Measurements from ENCODE around the gene RABGAP1L. TPM values are rescaled to one million over a fixed set of nuclear protein-coding genes. Genes with fewer than 3 reads are reported as not detected.
A peak's percentile ranks its signal among the peaks of the same experiment; 100 is the strongest.

The RABGAP1L gene
- total RNA-seq, 2 donors from 2014 or later: 51.4 to 124 TPM

- H3K36me3 ChIP-seq (replicated peaks in 1 of 2; ENCODE audit: insufficient read depth in 1 of 2, low read depth in 2 of 2): peaks cover 0 to 1% of the 10 kb centered on the region in 2 donors
- peaks cover 42% of the 10 kb centered on the region for H3K4me1 ChIP-seq
- H3K27me3 ChIP-seq: no peaks in the 10 kb centered on the region
- no peak overlapping the region for H3K4me3 ChIP-seq
- ATAC-seq (no peak), DNase-seq (no peak)
- intact Hi-C loops (cut with DNase I): no loop called here
- peak overlapping the region in 1 of 4 donors; percentile 5 for H3K27ac ChIP-seq
- H3K9me3 ChIP-seq: no peaks in the 10 kb centered on the region
- 50 to 62% methylated on average over 4 of the region's 4 CpGs for WGBS, 2 donors
- no peak for TF ChIP-seq POLR2A (IDR thresholded peaks at IDR 0.05)
- no peak for TF ChIP-seq CTCF (IDR thresholded peaks at IDR 0.05)
Observed at GRCh38 chr1:174967845-174968705, 808.8 kb downstream of the RABGAP1L start.

GRCh38 chr1:174968750-174969244, 809.5 kb downstream of the RABGAP1L start:
- ATAC-seq: no peak
- H3K4me1 ChIP-seq: peaks cover 35% of the 10 kb centered on the region

GRCh38 chr1:174969977-174970376, 810.7 kb downstream of the RABGAP1L start:
- no peak overlapping the region for H3K27ac ChIP-seq
- ATAC-seq (no peak), DNase-seq (no peak)
- no peaks in the 10 kb centered on the region for H3K9me3 ChIP-seq
- intact Hi-C loops (cut with DNase I): no loop called here
- peaks cover 36% of the 10 kb centered on the region for H3K4me1 ChIP-seq
- TF ChIP-seq CTCF (IDR thresholded peaks at IDR 0.05) (no peak), POLR2A (IDR thresholded peaks at IDR 0.05) (no peak)
- 91 to 92% methylated on average over 1 of the region's 1 CpG for WGBS, 2 donors
- H3K36me3 ChIP-seq (replicated peaks in 1 of 2; ENCODE audit: insufficient read depth in 1 of 2, low read depth in 2 of 2): peaks cover 0 to 1% of the 10 kb centered on the region in 2 donors
- H3K4me3 ChIP-seq: no peak overlapping the region
- no peaks in the 10 kb centered on the region for H3K27me3 ChIP-seq

More at GRCh38 chr1:174968750-174969244, 809.5 kb downstream of the RABGAP1L start:
- no peak overlapping the region for H3K27ac ChIP-seq
- WGBS, 2 donors: 63 to 87% methylated on average over 5 of the region's 5 CpGs
- TF ChIP-seq POLR2A (IDR thresholded peaks at IDR 0.05): no peak
- no peak for TF ChIP-seq CTCF (IDR thresholded peaks at IDR 0.05)
- H3K4me3 ChIP-seq: no peak overlapping the region
- no peak for DNase-seq
- H3K27me3 ChIP-seq: no peaks in the 10 kb centered on the region
- intact Hi-C loops (cut with DNase I): no loop called here
- H3K9me3 ChIP-seq: no peaks in the 10 kb centered on the region
- peaks cover 0 to 1% of the 10 kb centered on the region in 2 donors for H3K36me3 ChIP-seq (replicated peaks in 1 of 2; ENCODE audit: insufficient read depth in 1 of 2, low read depth in 2 of 2)

- Histone ChIP-seq H3K4me1 (peaks cover 22% of the 10 kb centered on the region), H3K4me3 (no peak overlapping the region), H3K9me3 (no peaks in the 10 kb centered on the region), H3K27me3 (no peaks in the 10 kb centered on the region), H3K27ac (no peak overlapping the region), H3K36me3 (replicated peaks in 1 of 2; ENCODE audit: insufficient read depth in 1 of 2, low read depth in 2 of 2) (peaks cover 0 to 2% of the 10 kb centered on the region in 2 donors)
- DNase-seq: no peak
- no peak for TF ChIP-seq POLR2A (IDR thresholded peaks at IDR 0.05)
- TF ChIP-seq CTCF (IDR thresholded peaks at IDR 0.05): no peak
- intact Hi-C loops (cut with DNase I): no loop called here
- ATAC-seq: no peak
Observed at GRCh38 chr1:174971466-174971865, 812.1 kb downstream of the RABGAP1L start.

Data from body of pancreas (tissue), 4 donors.